Measurements from ENCODE around the gene DMD.

The DMD gene

DNA sequence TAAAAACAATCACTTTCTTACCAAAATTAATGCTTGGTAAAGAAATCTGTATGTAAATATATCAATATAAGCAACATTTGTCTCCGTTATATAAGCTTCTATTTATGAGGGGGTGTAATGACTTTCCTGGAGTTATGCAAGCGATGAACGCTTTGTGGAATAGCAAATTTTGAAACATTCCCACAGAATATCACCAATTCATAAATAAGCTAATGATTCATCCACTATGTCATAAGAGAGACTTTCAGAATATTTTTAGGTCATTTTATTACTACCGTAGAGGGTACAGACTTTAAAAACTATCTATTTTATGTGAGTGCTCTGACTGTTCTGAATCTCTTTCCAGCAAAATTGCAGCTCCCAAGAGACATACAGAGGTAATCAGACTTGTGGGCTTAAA, 1960.0 kb downstream of the DMD start:
- DNase-seq: no peak

DNA sequence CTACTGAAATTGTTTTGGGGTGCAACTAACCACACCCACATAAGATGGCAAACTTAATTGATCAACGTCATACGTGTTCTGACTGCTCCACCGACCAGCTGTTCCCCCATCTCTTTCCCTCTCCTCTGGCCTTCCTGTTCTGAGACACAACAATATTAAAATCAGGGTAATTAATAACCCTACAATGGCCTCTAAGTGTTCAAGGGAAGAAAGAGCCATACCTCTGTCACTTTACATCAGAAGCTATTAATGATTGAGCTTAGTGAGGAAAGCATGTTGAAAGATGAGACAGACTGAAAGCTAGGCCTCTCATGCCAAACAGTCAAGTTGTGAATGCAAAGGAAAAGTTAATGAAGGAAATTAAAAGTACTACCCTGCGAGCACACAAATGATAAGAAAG, 1965.6 kb downstream of the DMD start:
- no peak for DNase-seq

DNA sequence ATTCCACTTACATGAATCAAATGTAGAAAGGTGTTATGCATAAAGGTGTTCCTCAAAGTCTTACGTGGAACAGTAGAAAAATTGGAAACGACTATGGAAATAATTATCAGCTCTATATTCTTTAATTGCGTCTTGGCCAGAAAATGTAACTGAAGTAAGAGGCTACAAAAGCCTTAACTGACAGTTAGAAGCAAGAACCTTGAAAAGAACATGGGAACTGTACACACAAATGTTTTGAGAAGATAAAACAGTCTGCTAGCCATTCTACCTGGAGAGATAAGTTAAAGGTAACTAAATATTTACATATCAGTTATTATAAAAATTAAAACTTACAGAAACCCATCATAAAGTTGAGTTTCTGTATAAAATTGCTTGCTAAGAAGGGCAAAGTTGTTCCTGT, 1967.5 kb downstream of the DMD start:
- no peak for DNase-seq

DNA sequence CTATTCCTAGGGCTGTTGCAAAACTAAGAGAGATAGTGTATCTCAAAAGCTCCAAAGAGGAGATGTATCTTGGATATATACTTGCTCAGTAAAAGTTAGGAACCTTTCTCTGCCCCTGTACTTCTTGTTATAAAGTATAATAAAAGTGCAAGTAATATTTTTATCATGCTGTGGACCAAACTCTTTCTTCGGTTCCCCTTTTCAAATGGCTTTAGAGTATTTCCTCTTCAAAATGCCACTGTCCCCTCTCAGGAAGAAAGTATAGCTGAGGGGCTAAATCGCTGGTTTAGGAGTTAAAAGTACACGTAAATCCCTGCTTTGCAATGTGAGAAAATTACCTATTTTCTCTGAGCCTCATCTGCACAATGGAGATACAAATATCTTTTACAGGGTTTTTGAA, 1970.4 kb downstream of the DMD start:
- no peak for DNase-seq

DNA sequence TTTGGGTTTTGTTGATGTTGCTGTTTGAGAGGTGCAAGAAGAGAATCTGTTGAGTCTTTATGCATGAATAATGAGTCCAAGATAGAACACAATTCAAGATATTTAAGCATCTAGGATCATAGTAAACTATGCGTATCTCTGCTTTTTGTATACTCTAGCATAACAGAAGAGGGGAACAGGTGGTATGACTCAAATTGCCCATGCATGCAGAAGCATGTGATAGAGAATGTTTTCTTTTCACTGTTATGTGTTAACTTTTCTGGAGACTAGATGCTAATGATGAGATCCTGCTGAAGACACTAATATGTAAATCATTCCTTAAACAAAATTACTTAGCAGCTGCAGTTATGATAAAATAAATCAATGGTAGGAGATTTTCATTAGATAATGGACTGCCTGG, 1974.2 kb downstream of the DMD start:
- no peak for DNase-seq

DNA sequence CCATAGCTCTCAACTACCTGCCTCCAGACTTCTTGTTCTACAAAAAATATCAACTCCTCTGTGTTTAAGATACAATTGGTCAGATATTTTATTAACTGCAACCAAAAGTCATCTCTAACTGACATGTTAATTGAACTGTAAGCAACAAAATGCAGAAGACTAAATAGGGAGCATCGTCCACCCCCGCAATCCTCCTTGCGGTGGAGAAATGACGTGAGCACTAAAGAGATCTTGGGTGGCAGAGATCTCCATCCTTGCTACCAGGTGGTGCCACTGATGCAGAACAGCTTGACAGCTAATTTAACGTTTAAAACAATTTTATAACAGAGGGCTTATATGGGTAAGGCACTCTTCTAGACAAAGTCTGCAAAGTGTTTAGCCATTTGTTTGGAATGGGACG, 1975.1 kb downstream of the DMD start:
- no peak for DNase-seq

DNA sequence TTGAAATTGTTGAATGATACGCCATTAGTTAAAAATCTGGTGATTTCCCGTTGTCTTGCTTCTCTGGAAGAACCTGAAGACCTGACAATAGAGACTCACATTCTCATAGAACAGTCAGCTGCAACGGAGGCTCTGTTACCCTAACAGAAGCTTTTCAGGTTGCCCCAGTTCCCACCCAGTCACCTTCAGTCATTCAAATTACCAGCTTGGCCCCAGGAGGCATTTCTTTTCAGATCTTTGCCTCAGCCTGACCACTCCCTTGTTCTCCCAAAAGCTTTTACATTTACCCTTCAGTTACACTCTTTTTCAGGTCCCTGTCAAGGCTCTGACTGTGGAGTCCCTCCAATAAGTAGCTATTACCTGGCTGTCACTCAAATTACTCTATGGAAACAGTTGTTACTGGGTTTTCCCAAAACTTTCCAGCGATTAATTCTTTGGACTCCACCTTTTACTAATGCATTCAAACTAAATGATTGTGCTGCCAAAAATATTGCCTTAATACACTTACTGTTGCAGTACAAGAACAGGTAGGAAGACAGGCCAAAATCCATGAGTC, 1977.3 kb downstream of the DMD start:
- no peak for DNase-seq

DNA sequence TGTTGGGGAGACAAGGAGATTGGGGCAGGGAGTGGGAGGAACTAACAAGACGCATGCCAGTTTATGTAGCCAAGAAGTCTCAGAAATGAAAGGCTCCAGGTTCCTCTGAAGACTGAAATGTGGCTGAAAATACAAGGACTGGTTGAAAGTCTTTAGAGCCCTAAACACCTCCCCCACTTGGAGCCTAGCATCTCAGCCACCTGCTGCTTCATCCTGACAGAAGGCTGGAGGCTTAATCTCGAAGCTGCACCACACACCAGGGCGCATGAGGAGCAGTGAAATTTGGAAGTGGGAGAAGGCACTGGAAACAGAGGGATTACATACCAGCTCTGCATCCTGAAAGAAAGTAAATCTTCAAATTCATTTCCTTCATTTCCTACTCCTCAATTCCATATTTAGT, 1978.8 kb downstream of the DMD start:
- no peak for DNase-seq

DNA sequence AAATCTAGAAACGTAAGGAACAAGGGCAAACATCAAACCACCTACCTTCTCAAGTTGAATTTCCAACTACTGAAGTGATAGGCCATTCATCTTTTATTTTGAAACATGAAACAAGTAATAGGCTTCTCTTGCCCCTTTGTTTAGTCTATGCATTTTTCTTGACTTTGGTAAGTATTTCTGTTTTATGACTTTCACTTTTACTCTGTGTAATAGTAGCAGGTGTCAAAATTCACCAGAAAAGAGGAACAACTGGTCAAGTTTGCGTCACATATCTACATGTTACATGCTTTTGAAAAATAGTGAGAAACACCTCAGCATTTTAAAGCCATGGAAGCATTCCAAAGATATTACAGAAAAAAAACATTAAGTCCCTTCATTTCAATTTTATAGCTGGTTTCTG, 1982.4 kb downstream of the DMD start:
- DNase-seq: no peak

DNA sequence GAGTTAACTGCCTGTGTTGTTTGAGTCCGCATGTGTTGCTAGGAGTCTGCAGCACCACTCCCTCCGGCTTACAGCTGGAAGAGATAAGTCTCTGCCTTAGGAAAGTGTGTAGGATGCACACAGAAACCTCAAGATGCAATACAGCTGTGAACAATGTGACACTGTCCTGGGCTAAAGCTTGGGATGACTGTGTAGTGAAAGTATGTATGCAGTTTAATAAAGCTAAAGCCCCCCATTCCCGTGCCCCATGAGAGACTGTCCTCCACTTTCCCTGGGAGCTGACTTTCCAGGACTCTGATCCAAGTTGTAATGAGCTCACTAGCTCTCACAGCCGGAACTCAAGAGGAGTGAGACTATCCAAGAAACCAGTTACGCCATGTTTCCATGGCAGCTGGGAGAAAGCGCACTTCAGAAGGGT, 1982.9 kb downstream of the DMD start:
- peak in 9 of 56 donors; percentile 0 to 7 (median 3) for DNase-seq

DNA sequence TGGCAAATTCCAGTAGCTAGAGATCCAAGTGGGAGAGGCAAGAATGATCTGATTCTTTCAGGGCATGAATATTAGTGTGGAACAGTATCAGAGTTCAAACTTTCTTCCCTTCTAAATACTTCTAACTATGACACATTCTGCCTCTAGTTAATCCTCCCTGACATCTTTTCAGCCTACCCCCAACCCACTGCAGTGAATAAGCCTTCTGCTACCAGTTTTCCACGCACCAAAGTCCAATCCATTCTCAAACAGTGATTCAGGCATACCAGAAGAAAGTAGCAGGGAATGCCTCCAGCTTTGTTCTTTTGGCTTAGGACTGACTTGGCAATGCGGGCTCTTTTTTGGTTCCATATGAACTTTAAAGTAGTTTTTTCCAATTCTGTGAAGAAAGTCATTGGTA, 1984.1 kb downstream of the DMD start:
- no peak for DNase-seq

DNA sequence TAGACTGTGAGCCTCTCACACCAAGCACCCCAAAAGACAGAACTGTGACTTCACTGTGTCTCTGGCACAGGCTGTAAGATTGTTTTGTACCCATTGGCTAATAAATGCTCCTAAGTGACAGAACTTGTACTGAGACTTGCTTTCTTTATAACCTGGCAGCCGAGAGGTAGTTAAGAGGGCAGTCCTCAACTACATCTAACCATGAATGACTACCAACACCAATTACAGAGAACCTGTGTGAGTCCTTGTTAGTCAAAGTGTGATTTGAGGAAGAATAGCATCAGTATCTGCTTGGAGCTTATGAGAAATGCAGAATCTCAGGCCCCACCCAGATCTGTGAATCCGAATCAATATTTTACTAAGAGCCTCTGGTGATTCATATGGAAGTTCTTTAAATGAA, 1985.5 kb downstream of the DMD start:
- DNase-seq: no peak

DNA sequence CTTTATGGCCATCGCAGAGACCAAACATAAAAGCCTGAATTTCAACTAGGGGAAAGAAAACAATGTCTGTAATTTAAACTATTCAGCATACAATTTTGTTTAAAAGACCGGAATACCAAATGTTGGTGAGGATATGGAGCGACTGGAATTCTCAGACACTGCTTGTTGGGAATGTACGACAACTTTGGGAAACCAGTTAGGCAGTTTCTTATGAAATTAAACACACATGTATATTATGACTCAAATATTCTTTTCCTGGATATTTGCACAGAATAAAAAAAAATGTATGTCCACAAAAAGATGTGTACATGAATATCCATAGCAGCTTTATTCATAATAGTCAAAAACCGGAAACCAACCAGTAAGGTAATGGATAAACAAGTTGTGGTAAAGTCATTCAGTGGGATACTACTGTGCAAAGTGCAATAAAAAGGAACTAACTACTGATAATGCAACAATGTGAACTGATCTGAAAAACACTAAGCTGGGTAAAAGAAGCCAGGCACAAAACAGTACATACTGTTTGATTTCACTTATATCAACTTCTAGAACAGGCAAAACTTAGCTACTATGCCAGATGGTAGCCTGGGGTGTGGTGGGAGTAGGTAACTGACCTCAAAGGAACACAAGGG, 1986.9 kb downstream of the DMD start:
- DNase-seq: no peak

DNA sequence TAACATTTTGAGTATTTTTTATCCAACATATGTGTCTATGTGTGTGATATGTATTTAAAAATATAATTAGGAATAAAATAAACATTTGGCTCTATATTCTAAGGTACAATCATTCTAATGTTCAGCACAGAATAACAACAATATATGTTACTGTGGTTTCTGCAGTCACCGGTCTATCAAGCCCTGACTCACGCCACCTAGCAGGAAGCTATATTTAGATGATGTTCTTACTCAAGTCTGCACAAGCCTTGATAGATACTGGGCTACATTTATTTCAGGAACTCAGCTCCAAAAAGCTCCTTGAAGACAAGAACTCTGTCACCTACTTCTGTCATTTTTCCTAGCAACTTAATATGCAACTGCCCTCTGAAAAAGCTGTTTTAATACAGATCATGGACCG, 1987.5 kb downstream of the DMD start:
- no peak for DNase-seq

DNA sequence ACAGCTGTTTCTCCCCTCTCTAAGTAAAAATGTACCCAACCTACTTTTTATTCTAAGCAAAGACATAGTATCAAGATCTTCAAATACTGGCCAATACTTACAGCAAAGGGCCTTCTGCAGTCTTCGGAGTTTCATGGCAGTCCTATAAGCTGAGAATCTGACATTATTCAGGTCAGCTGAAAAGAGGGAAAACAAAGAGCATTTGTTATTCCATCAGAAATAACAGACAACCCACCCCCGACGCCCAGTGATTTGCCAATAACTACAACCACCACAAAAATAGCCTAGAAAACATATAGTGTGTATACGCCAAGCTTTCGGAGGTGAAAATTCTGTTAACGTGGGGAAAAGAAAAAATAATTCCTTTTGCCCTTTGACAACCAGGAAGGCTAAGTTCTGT, 1988.4 kb downstream of the DMD start:
- no peak for DNase-seq

DNA sequence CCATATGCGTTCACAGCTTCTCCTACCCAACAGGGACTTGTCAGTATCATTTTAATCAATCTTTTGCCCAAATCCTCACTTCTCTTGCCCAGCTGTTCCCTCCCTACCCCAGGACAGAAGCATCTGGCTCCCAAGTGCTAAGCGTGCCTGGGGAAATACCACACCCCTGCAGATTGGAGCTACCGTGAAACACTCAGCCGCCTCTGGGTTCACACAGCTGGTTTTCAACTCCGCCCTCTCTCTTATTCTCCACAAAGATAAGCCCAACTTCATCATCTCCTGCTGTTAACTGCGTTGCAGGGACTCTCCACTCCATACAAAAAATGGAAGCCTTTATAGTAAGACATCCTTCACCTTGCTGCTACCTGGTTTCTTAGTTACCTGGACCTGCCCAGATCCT, 1992.2 kb downstream of the DMD start:
- no peak for DNase-seq

DNA sequence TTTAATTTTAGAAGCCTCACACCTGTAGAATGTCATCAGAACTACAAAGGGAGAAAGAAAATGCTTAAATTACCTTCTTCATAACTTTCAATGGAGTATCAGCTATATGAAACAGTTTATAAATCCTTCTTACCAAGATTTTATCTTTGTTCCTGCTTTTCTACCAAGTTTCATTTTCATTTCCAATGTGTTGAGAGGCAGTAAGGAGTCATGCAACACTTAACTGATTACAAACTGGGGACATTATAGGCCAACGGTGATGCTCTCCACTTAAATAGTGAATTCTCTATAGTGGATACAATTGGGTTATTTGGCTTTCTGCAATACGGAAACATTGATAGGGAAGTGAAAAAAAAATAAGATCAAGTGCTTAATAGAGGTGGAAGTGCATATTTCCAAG, 1994.3 kb downstream of the DMD start:
- no peak for DNase-seq

DNA sequence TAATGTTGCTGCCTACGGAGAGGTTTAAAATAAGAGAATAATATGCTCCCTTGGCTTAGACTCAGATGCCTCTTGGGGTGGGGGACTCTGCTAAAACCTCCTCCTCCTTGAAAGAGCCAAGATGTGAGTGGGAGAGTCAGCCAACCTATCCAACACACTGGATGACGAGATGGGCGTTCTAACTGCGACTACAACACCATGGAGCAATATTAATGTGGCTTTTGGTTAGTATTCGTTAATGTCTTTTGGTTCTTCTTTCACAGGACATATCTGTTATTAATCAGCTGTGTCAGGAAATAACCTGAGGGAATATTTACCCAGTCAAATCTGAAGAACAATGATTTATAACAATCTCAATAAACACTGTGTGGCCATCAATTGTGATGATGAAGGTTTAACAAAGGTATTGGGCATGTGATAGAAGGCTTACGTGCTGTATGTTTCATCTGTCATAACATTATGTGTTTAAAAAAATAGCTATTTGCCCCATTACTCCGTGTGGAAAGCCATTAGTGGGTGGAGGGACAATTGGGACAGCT, 1996.0 kb downstream of the DMD start:
- no peak for DNase-seq

DNA sequence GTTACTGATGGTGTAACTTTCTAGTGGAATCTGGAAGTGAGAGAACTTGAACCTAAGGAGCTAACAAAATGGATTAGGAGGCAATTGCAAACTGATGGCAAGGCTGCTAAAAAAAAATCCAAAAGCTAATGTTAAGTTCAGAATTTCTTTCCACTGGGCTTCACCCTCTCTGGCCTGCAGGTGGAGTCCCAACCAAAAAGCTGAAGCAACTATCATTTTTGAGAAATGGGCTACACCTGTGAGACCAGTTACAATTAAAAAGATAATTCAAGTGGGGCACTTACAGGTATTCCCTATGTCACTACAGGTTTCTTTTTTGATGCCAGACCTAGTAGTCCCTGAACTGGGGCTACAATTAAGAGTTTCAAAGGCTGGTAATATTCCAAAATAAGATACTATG, 1997.4 kb downstream of the DMD start:
- DNase-seq: peak in 11 of 56 donors; percentile 0 to 20 (median 2)

DNA sequence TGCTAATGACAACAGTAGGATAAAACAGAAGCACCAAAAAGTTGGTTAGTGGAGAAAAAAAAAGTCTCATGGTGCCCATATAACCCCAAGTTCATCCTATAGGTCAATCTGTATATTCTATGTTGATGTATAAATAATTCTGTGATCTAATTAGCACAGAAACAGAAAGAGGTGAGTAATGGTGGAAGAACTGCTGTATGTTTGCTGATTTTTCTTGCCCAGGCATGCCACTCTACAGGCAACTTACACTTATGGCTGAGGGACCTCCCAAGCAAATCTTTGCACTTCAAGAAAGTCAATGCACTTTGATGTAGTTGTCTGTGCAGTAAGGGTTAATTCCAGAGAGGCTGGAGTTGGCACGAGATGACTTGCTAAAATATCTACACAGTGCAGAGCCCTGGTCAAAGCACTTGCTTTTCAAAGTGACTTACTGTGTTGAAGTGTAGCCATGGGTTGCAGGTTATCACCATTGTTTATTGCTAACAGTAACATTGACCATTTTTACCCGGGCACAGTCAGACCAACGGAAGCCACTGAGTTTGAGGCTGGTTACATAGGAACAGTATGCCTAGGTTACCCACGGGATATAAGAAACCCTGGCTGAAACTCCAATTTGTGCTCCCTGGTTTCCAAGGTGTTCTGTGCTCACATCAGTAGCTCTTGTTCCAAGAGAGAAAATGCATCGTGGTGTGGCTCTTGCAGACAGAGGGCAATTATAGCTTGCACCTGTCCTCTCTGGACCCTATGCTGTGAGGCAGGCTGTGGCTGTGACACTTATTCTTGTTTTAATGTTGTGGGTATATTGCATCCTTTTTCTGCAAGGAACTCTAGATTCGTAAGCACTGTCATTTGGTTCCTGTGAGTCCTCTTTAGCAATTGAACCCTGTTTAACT, 1998.2 kb downstream of the DMD start:
- DNase-seq: no peak

DNA sequence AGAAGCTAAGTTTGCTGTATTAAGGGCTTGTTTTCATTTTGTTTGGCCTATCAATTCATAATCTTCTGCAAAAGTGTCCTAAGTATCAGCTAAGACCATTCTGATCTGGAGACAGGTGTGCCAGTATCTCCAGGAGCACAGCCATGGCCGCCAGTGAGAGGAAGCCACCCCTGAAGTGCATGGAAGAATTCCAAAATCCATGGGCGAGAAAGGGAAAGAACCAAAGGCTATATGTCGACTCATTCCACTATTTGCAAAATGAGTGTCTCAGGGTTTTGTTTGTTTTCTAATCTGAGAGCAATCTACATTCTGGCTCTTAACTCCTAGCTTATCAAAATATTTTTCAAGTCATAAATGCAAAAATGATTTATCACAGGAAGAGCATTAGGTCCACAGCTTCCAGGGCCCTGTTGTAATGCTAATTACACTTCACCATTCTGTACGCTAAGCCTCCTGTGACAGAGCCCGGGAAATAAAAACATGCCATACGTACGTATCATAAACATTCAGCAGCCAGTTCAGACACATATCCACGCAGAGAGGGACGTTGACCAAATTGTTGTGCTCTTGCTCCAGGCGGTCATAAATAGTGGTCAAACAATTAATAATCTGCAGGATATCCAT, 2002.2 kb downstream of the DMD start:
- DNase-seq: no peak

DNA sequence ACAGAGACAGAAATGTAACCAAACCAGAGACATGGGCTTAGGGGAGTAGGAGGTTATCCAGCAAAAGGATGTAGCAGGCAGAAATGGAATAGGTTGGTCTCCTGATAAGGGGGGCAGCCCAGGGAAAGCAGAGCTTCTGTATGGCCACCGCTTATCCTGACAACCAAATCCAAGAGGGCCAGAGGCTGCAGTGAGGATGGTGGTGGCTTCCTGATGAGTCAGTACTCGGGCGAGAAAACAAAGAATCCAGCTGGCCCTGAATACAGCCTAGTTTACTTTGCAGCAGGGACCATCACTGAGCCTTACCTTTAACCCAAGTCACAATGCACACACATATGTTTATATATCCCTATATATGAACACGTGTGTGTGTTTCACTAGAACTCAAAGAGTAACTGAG, 2009.8 kb downstream of the DMD start:
- DNase-seq: no peak

All from nucleus accumbens (tissue), 56 donors.